Stimulated activated CD8-positive, alpha-beta memory T cell treated with anti-CD3 and anti-CD28 coated beads, Interleukin-4, amount 100 ng/mL, for 1 hour (primary cell): ENCODE results near the gene SIK2.

Experiments
- DNase-seq, 2 donors: peaks; one replicate each; pipeline ENCODE4 v3.0.0-alpha.2; 2020; ENCODE audit warnings: low read depth in 2 of 2, low spot score in 1 of 2

Gene SIK2

DNA sequence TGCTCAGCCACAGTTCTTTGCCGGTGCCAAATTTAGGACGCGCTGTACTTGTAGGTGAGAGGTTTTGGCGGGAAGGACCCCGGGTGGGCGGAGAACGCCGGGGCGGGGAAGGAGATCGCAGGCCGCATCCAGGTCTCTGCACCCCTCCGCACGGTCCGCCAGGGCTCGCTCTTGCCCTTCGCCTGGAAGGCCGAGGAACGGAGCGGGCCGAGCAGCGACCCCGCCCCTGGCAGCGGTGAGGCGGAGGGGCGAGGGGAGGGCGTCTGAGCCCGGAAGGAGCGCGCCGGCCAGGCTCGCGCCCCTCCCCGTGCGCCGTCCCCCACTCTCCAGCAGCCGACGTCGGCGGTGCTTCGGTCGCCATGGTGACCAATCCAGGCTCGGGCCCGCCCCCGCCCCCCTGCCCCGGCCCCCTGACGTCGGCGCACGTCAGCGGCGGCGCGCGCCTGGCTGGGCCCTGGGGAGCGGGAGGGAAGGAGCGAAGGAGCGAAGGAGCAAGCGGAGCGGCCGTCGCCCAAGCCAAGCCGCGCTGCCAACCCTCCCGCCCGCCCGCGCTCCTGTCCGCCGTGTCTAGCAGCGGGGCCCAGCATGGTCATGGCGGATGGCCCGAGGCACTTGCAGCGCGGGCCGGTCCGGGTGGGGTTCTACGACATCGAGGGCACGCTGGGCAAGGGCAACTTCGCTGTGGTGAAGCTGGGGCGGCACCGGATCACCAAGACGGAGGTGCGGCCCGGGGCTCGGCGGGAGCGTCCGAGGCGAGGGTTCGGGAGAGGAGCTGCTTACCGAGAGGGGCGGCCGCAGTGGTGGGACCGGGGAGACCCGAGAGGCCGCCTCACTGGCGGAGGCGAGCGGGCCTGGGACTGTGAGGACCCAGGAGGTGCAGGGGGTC is at the start of gene SIK2:
Gene SIK2 (plus strand): TSS at position 471 of the 886 bp plus-strand sequence. CDS start 115 bp downstream, at position 586.
- DNase-seq = peak; percentile 70 to 72

DNA sequence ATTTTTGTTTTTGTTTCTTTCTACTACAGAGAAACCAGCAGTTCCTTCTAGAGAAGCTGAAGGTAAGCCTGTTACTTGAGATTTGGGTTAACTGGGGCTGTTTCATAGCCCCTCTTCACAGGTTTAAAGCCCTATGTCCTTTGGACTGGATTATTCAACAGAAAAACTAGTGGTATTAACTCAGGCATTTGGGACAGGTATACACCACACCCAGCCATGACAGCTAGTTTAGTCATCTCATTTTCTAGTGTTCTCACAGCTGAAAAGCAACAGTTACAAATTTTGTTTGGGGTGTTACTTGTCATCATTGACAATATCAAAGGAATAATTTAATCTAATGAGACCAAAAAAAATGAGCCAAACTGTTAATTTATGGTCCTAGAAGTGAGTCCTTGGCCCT is 47.7 kb upstream of the SIK2 start:
- DNase-seq = no peak

DNA sequence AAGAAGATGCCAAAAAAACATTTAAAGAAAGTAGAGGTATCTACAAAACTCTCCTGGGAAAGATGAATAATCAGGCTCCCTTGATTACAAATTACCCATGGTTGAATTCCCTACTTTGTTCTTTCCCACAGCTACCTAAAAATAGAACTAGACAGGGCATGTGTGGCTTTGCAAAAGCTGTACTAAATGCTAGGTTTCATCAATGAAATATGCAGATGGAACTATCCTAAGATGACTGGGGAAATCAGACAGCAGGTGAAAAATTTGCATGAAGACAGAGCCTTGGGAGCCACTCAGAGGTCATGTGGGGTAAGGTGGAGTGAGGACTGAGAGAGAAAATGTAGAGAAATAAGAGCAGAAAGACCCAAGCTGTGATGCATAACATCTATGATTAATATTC is 47.0 kb upstream of the SIK2 start:
- DNase-seq = no peak

- no peak for DNase-seq
Observed at GRCh38 chr11:111557425-111558111, 44.7 kb upstream of the SIK2 start.

- no peak for DNase-seq
Observed at GRCh38 chr11:111559800-111560464, 42.3 kb upstream of the SIK2 start.

GRCh38 chr11:111560800-111561199 is 41.4 kb upstream of the SIK2 start:
- no peak for DNase-seq

DNA sequence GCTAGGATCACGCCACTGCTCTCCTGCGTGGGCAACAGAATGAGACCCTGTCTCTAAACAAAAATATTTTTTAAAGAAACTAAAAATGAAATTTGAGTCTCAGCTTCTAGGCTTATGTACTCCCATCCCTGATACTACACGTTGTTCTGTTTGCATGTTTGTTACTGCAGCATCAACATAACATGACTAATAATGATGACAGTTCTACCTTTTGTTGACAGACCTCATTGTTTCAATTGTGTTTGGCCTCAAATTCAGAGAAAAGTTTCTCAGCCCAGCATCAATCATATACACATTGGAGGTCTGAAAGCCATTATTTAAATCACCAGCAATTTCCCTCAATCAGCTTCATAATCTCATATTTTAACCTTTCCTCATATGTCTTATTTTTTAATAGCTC is 40.9 kb upstream of the SIK2 start:
- no peak for DNase-seq

DNA sequence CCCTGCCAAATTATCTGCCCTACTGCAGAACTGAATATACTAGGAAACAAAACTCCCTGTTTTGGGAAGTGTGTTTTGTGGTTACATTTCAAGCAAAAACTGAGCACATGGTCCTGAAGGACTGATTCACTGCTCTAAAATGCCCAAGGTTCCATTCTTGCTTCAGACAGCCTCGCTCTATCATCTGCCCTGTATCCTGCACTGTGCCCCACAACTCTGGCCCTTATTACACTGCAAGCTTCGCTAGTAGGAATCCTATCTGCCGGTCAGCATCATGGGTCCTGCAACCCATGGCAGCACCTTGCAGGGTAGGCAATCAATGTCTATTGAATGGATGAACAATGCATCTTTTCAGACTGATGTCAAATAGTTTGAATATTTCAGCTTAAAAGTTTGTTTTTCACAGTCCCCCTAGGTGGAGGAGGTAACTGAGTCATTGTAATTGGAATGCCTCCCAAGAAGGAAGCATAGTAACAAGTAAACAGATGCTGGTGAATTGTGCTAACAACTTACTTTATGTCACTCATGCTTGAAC is 40.4 kb upstream of the SIK2 start:
- no peak for DNase-seq

DNA sequence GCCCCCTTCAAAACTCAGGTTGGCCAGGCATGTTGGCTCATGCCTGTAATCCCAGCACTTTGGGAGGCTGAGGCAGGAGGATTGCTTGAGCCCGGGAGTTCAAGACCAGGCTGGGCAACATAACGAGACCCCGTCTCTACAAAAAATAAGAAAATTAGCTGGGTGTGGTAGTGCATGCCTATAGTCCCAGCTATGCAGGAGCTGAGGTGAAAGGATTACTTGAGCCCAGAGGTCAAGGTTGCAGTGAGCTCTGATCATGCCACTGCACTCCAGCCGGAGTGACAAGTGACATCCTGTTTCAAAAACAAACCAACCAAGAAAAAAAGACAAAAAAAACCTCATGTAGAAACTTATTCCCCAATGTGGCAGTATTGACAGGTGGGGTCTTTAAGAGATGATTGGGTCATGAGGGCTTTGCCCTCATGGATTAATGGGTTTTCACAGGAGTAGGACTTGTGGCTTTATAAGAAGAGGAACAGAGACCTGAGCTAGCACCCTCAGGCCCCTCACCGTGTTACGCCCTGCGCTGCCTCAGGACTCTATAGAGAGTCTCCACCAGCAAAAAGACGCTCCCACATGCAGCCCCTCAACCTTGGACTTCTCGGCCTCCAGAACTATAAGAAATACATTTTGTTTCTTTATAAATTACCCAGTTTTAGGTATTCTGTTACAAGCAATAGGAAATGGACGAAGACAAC is 39.4 kb upstream of the SIK2 start:
- no peak for DNase-seq

GRCh38 chr11:111565114-111565720 is 37.0 kb upstream of the SIK2 start:
- peak in 1 of 2 donors; percentile 23 for DNase-seq

GRCh38 chr11:111566324-111566723 is 35.9 kb upstream of the SIK2 start:
- DNase-seq = no peak

DNA sequence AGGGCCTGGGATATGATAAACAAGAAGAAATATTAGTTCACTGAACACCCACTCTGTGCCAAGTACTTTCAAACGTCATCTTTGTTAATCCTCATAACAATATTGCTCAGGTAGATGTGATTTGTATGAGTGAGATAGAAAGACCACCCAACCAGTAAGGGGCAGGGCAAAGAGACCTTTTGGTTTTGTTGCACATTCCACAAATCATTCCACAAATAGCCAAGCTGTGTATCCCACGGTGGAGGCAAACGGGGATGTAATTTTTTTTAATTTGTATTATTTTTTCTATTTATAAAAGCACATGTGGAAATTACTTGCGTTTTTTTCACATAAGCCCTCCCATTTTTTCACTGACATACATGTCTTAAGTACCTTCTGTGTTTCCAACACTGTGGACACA is 32.8 kb upstream of the SIK2 start:
- no peak for DNase-seq

- no peak for DNase-seq
Observed at GRCh38 chr11:111570796-111571195, 31.5 kb upstream of the SIK2 start.

- DNase-seq = no peak
Observed at GRCh38 chr11:111571829-111572501, 30.3 kb upstream of the SIK2 start.

DNA sequence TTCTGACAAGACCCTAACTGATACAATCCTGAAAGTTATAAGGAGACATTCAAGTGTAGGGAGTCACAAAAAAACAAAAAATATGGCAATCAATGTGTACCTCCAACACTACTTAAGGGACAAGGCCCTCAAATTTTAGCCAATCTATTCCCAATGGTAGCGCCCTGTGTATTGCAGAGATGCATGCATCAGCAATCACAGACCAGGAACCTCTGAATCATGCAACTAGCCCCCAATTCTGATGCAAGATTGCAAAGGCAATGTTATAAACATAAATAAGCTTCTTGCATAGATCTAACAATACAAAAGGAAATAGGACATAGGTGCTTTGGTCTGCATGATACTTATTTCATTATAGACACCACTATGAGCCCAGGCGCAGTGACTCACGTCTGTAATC is 29.7 kb upstream of the SIK2 start:
- no peak for DNase-seq

DNA sequence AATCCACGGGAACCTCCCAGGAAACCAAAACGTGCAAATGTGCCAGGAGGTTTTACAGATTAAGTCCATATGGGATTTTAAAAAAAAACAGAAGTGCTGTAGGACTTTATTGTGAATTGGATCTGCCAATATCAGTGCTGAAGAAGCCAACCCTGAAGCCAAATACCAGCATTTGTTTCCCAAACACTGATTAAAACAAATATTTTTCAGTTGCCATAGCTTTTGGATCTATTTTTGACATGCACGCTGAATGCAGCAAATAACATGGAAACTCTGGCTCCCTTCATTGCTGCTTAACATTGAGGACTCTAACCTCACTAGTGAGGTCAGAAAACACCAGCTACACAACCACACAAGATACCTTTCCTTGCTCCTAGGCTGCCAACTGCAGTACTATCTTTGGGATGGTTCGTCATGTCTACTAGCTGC is 28.4 kb upstream of the SIK2 start:
- no peak for DNase-seq

- DNase-seq = no peak
Observed at GRCh38 chr11:111574373-111575225, 27.6 kb upstream of the SIK2 start.

DNA sequence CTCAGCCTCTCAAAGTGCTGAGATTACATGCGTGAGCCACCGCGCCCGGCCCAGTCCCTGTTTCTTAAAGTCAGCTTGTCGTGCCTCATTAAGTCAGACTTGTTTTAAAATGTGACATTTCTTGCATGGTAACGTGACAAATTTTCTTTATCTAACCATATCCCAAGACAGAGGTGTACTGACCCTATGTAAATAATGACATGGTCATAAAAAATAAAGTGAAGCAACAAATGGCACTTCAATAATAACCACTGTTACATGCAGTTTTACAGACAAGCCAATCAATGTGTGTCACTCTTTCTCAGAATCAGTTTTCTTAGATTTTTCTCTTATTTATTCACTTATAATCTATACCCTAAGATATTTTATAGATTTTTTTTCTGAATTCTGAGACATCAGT is 26.5 kb upstream of the SIK2 start:
- no peak for DNase-seq

- no peak for DNase-seq
Observed at GRCh38 chr11:111577821-111578220, 24.4 kb upstream of the SIK2 start.
